ENCODE data around the gene SSR3. TPM values are rescaled to one million over a fixed set of nuclear protein-coding genes. Genes with fewer than 3 reads are reported as not detected.
A peak's percentile ranks its signal among the peaks of the same experiment; 100 is the strongest.

SSR3 gene
- total RNA-seq, 1 donor = 420 TPM

DNA sequence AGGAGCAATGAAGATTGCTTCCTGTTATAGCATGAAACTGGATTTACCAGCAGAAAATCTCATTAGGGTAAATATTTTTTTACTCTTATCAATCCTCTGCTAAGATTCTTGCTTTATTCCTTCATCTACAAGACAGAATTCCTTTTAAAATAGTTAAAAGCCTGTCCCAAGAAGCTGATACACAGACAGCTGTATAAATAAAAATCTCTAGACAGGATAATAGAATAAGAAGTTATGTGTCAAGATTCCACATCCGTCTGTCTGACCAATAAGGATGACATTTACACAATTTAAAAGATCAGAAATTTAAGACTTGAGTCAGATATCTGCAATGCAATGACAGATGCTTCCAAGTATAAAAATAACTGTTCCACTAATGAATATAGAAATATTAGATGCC is 57.6 kb downstream of the SSR3 start:
- H3K4me3 ChIP-seq (ENCODE audit: low read depth, low read length) = no peak overlapping the region
- TF ChIP-seq, protein P1, sequence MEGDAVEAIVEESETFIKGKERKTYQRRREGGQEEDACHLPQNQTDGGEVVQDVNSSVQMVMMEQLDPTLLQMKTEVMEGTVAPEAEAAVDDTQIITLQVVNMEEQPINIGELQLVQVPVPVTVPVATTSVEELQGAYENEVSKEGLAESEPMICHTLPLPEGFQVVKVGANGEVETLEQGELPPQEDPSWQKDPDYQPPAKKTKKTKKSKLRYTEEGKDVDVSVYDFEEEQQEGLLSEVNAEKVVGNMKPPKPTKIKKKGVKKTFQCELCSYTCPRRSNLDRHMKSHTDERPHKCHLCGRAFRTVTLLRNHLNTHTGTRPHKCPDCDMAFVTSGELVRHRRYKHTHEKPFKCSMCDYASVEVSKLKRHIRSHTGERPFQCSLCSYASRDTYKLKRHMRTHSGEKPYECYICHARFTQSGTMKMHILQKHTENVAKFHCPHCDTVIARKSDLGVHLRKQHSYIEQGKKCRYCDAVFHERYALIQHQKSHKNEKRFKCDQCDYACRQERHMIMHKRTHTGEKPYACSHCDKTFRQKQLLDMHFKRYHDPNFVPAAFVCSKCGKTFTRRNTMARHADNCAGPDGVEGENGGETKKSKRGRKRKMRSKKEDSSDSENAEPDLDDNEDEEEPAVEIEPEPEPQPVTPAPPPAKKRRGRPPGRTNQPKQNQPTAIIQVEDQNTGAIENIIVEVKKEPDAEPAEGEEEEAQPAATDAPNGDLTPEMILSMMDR (IDR thresholded peaks at IDR 0.05; ENCODE audit: insufficient read depth, low read length) = no peak
- DNase-seq (ENCODE audit: low read depth) = no peak

DNA sequence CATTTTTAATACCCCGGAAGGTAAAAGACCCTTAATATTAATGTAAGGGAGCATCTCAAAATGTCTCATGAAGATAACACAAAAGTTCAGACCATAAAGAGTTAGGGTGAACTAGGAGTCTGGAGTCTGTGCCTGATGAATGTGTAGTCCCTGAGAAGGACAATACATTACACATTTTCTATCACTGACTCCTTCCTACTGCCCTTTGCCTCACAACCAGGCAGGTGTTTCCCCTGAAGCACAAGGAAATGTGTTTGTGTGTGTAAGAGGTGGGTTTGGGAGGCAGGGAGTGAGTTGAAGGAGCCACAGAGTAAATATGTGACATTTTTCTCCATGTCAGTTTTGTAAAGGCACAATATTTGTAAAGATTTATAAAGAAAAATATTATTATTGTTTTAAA is 59.1 kb downstream of the SSR3 start:
- TF ChIP-seq, protein P1 (IDR thresholded peaks at IDR 0.05; ENCODE audit: insufficient read depth, low read length) = no peak
- no peak overlapping the region for H3K4me3 ChIP-seq (ENCODE audit: low read depth, low read length)

GRCh38 chr3:156493887-156494286 is 61.0 kb downstream of the SSR3 start:
- TF ChIP-seq, protein P1 (IDR thresholded peaks at IDR 0.05; ENCODE audit: insufficient read depth, low read length) = no peak
- no peak for DNase-seq (ENCODE audit: low read depth)
- no peak overlapping the region for H3K4me3 ChIP-seq (ENCODE audit: low read depth, low read length)

More for the DNA sequence above, 59.1 kb downstream of the SSR3 start:
- no peak for DNase-seq (ENCODE audit: low read depth)

- TF ChIP-seq, protein P1 (IDR thresholded peaks at IDR 0.05; ENCODE audit: insufficient read depth, low read length) = no peak
- peak; percentile 80 for DNase-seq (ENCODE audit: low read depth)
- no peak overlapping the region for H3K4me3 ChIP-seq (ENCODE audit: low read depth, low read length)
Observed at GRCh38 chr3:156492801-156493261, 62.1 kb downstream of the SSR3 start.

DNA sequence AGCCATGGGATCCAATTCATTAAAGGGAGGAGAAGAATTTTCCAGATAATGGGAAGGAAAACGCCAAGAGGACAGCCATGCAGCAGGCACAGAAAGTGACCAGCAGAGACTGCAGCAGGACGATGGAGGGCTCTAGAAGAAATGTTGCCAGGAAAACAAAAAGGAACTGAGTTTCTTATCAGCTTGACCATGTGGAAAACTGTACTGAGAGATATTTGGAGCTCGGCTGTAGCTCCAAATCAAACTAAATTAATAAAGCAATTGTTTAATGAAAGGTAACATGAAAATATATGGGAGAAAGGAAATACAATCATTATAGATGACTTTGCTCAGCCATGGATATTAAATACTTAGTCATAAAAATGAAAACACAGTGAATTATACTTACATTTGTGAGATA is 63.7 kb downstream of the SSR3 start:
- TF ChIP-seq, protein P1 (IDR thresholded peaks at IDR 0.05; ENCODE audit: insufficient read depth, low read length) = no peak
- H3K4me3 ChIP-seq (ENCODE audit: low read depth, low read length) = no peak overlapping the region
- no peak for DNase-seq (ENCODE audit: low read depth)

Other genes starting within 250 kb of the SSR3 start
- 26.1 and 67.1 TPM in 2 replicates for gene TIPARP, start 119.5 kb upstream of the SSR3 start, total RNA-seq (ENCODE audit: low replicate concordance)

Measured in fibroblast of the aortic adventitia (primary cell).